ENCODE measurements around the gene MRPL3.
"Not testable (repeated sequence)": the region's sequence is repeated elsewhere in the genome, so short reads cannot be mapped to it uniquely, and the experiment has no call there.

Gene MRPL3

DNA sequence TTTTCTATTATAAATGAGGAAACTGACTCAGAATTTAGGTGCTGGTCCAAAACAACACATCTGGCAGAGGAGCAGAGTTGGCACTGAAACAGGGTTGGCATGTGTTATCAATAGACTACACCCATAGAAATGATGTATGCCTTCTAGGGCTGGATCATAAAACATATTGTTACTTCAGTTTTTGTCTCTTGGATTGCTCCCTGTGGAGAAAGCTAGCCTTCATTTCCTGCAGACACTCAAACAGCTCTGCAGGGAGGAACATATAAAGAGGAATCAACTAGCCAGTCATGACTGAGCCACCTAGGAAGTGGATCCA is 507 bp upstream of the MRPL3 start:
- no peaks in the 10 kb centered on the region for H3K9me3 ChIP-seq (ENCODE audit: control insufficient read depth in 2 of 2, low read length in 2 of 2)
- H3K4me3 ChIP-seq (ENCODE audit: low read length in 2 of 2) = peak overlapping the region; percentile 85 to 88
- H3K27me3 ChIP-seq (ENCODE audit: control insufficient read depth in 2 of 2, insufficient read depth in 2 of 2, low read length in 2 of 2) = no peaks in the 10 kb centered on the region
- H3K36me3 ChIP-seq (ENCODE audit: control insufficient read depth in 2 of 2, insufficient read depth in 2 of 2, low read length in 2 of 2) = peaks cover 13 to 16% of the 10 kb centered on the region in 2 donors
- H3K4me1 ChIP-seq (ENCODE audit: control insufficient read depth in 2 of 2, insufficient read depth in 2 of 2, low read length in 2 of 2) = peaks cover 0 to 12% of the 10 kb centered on the region in 2 donors
- H3K27ac ChIP-seq (ENCODE audit: low read depth in 2 of 2, low read length in 2 of 2) = peak overlapping the region in 1 of 2 donors; percentile 25
- H3K9ac ChIP-seq (ENCODE audit: low read depth in 1 of 2, low read length in 2 of 2) = peak overlapping the region in 1 of 2 donors; percentile 60

DNA sequence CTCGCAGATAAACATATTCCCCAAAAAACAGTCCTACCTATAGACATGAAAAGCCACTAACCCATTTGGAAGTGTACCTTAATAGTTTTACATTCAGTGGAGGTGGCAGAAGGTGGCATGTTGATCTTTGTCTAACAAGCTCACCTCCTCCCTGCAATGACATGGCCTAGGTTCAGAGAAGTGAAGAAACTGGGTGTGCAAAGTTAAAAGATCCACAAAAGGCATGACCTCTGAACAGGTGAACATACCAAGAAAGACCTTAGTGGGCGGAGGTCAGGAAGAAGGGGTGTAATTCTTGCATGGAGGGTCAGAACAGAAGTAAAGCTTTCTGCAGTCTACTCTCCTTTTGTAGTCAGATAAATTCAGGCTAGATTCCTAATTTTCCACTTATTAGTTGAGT is 822 bp downstream of the MRPL3 start:
- H3K4me1 ChIP-seq (ENCODE audit: control insufficient read depth in 2 of 2, insufficient read depth in 2 of 2, low read length in 2 of 2) = peaks cover 0 to 12% of the 10 kb centered on the region in 2 donors
- H3K9ac ChIP-seq (ENCODE audit: low read depth in 1 of 2, low read length in 2 of 2) = peak overlapping the region; percentile 68 to 85
- H3K9me3 ChIP-seq (ENCODE audit: control insufficient read depth in 2 of 2, low read length in 2 of 2) = no peaks in the 10 kb centered on the region
- H3K4me3 ChIP-seq (ENCODE audit: low read length in 2 of 2) = peak overlapping the region; percentile 85 to 88
- H3K27me3 ChIP-seq (ENCODE audit: control insufficient read depth in 2 of 2, insufficient read depth in 2 of 2, low read length in 2 of 2) = no peaks in the 10 kb centered on the region
- H3K27ac ChIP-seq (ENCODE audit: low read depth in 2 of 2, low read length in 2 of 2) = no peak overlapping the region
- H3K36me3 ChIP-seq (ENCODE audit: control insufficient read depth in 2 of 2, insufficient read depth in 2 of 2, low read length in 2 of 2) = peaks cover 22 to 28% of the 10 kb centered on the region in 2 donors

GRCh38 chr3:131494706-131495105 is 8.1 kb downstream of the MRPL3 start:
- Histone ChIP-seq H3K4me1 (ENCODE audit: control insufficient read depth in 2 of 2, insufficient read depth in 2 of 2, low read length in 2 of 2) (no peaks in the 10 kb centered on the region), H3K9me3 (ENCODE audit: control insufficient read depth in 2 of 2, low read length in 2 of 2) (no peaks in the 10 kb centered on the region), H3K27ac (ENCODE audit: low read depth in 2 of 2, low read length in 2 of 2) (no peak overlapping the region), H3K36me3 (ENCODE audit: control insufficient read depth in 2 of 2, insufficient read depth in 2 of 2, low read length in 2 of 2) (peaks cover 52 to 72% of the 10 kb centered on the region in 2 donors), H3K27me3 (ENCODE audit: control insufficient read depth in 2 of 2, insufficient read depth in 2 of 2, low read length in 2 of 2) (no peaks in the 10 kb centered on the region), H3K4me3 (ENCODE audit: low read length in 2 of 2) (no peak overlapping the region), H3K9ac (ENCODE audit: low read depth in 1 of 2, low read length in 2 of 2) (no peak overlapping the region)

GRCh38 chr3:131491775-131492174 is 11.0 kb downstream of the MRPL3 start:
- Histone ChIP-seq H3K36me3 (ENCODE audit: control insufficient read depth in 2 of 2, insufficient read depth in 2 of 2, low read length in 2 of 2) (peaks cover 40 to 57% of the 10 kb centered on the region in 2 donors), H3K4me3 (ENCODE audit: low read length in 2 of 2) (no peak overlapping the region), H3K4me1 (ENCODE audit: control insufficient read depth in 2 of 2, insufficient read depth in 2 of 2, low read length in 2 of 2) (no peaks in the 10 kb centered on the region), H3K27ac (ENCODE audit: low read depth in 2 of 2, low read length in 2 of 2) (no peak overlapping the region), H3K9me3 (ENCODE audit: control insufficient read depth in 2 of 2, low read length in 2 of 2) (no peaks in the 10 kb centered on the region), H3K27me3 (ENCODE audit: control insufficient read depth in 2 of 2, insufficient read depth in 2 of 2, low read length in 2 of 2) (no peaks in the 10 kb centered on the region), H3K9ac (ENCODE audit: low read depth in 1 of 2, low read length in 2 of 2) (no peak overlapping the region)

DNA sequence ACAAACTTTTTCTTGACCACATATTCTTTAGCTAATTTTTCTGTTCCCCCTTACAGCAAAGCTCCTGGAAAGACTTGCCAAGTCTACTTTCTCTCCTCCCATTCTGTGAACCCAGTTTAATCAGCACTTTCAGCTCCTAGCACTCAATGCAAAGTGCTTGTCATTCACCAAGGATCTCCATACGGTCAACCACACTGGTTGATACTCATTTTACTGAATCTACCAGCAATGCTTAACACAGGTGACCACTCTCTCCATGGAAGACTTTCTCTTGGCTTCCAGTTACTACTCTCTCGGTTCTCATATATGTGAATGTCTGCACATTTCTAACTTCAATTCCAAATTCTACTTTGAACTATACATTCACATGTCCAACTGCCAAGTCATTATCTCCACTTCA is 11.7 kb downstream of the MRPL3 start:
- no peak overlapping the region for H3K9ac ChIP-seq (ENCODE audit: low read depth in 1 of 2, low read length in 2 of 2)
- peaks cover 34 to 51% of the 10 kb centered on the region in 2 donors for H3K36me3 ChIP-seq (ENCODE audit: control insufficient read depth in 2 of 2, insufficient read depth in 2 of 2, low read length in 2 of 2)
- H3K9me3 ChIP-seq (ENCODE audit: control insufficient read depth in 2 of 2, low read length in 2 of 2) = no peaks in the 10 kb centered on the region
- no peaks in the 10 kb centered on the region for H3K4me1 ChIP-seq (ENCODE audit: control insufficient read depth in 2 of 2, insufficient read depth in 2 of 2, low read length in 2 of 2)
- no peaks in the 10 kb centered on the region for H3K27me3 ChIP-seq (ENCODE audit: control insufficient read depth in 2 of 2, insufficient read depth in 2 of 2, low read length in 2 of 2)
- no peak overlapping the region for H3K4me3 ChIP-seq (ENCODE audit: low read length in 2 of 2)
- H3K27ac ChIP-seq (ENCODE audit: low read depth in 2 of 2, low read length in 2 of 2) = no peak overlapping the region

DNA sequence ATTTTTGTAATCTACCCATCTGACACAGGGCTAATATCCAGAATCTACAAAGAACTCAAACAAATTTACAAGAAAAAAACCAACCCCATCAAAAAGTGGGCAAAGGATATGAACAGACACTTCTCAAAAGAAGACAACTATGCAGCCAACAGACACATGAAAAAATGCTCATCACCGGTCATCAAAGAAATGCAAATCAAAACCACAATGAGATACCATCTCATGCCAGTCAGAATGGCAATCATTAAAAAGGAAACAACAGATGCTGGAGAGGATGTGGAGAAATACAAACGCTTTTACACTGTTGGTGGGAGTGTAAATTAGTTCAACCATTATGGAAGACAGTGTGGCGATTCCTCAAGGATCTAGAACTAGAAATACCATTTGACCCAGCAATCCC is 16.2 kb downstream of the MRPL3 start:
- not testable (repeated sequence) for H3K9ac ChIP-seq (ENCODE audit: low read depth in 1 of 2, low read length in 2 of 2); H3K27ac ChIP-seq (ENCODE audit: low read depth in 2 of 2, low read length in 2 of 2); H3K27me3 ChIP-seq (ENCODE audit: control insufficient read depth in 2 of 2, insufficient read depth in 2 of 2, low read length in 2 of 2); H3K4me1 ChIP-seq (ENCODE audit: control insufficient read depth in 2 of 2, insufficient read depth in 2 of 2, low read length in 2 of 2); H3K4me3 ChIP-seq (ENCODE audit: low read length in 2 of 2); H3K9me3 ChIP-seq (ENCODE audit: control insufficient read depth in 2 of 2, low read length in 2 of 2)
- peaks cover 13 to 39% of the 10 kb centered on the region in 2 donors for H3K36me3 ChIP-seq (ENCODE audit: control insufficient read depth in 2 of 2, insufficient read depth in 2 of 2, low read length in 2 of 2)

DNA sequence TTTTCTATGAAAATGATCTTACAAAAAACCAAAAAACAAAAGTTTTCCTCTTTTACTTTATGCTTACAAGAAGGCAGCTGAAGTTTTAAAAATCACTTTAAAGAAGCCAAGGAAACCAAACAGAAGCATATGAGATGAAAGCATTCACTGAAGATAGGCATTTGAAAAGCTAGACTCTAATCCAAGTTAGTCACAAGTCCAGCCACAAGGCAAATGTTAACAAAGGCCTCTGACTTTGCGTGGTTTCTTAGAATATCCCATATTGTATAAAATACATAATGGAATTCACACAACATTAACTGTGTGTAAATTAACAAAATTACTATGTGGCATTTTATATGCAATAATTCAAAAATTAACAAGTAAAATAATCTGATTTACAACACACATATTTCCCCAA is 17.7 kb downstream of the MRPL3 start:
- Histone ChIP-seq H3K4me1 (ENCODE audit: control insufficient read depth in 2 of 2, insufficient read depth in 2 of 2, low read length in 2 of 2) (no peaks in the 10 kb centered on the region), H3K27me3 (ENCODE audit: control insufficient read depth in 2 of 2, insufficient read depth in 2 of 2, low read length in 2 of 2) (no peaks in the 10 kb centered on the region), H3K9me3 (ENCODE audit: control insufficient read depth in 2 of 2, low read length in 2 of 2) (no peaks in the 10 kb centered on the region), H3K9ac (ENCODE audit: low read depth in 1 of 2, low read length in 2 of 2) (no peak overlapping the region), H3K36me3 (ENCODE audit: control insufficient read depth in 2 of 2, insufficient read depth in 2 of 2, low read length in 2 of 2) (peaks cover 8 to 27% of the 10 kb centered on the region in 2 donors), H3K4me3 (ENCODE audit: low read length in 2 of 2) (no peak overlapping the region), H3K27ac (ENCODE audit: low read depth in 2 of 2, low read length in 2 of 2) (no peak overlapping the region)

- H3K27me3 ChIP-seq (ENCODE audit: control insufficient read depth in 2 of 2, insufficient read depth in 2 of 2, low read length in 2 of 2) = no peaks in the 10 kb centered on the region
- no peaks in the 10 kb centered on the region for H3K4me1 ChIP-seq (ENCODE audit: control insufficient read depth in 2 of 2, insufficient read depth in 2 of 2, low read length in 2 of 2)
- H3K4me3 ChIP-seq (ENCODE audit: low read length in 2 of 2) = no peak overlapping the region
- H3K9me3 ChIP-seq (ENCODE audit: control insufficient read depth in 2 of 2, low read length in 2 of 2) = no peaks in the 10 kb centered on the region
- peaks cover 8 to 25% of the 10 kb centered on the region in 2 donors for H3K36me3 ChIP-seq (ENCODE audit: control insufficient read depth in 2 of 2, insufficient read depth in 2 of 2, low read length in 2 of 2)
- H3K27ac ChIP-seq (ENCODE audit: low read depth in 2 of 2, low read length in 2 of 2) = no peak overlapping the region
- no peak overlapping the region for H3K9ac ChIP-seq (ENCODE audit: low read depth in 1 of 2, low read length in 2 of 2)
These were observed 18.2 kb downstream of the MRPL3 start for GRCh38 chr3:131484496-131485111.

- no peaks in the 10 kb centered on the region for H3K4me1 ChIP-seq (ENCODE audit: control insufficient read depth in 2 of 2, insufficient read depth in 2 of 2, low read length in 2 of 2)
- no peaks in the 10 kb centered on the region for H3K27me3 ChIP-seq (ENCODE audit: control insufficient read depth in 2 of 2, insufficient read depth in 2 of 2, low read length in 2 of 2)
- H3K36me3 ChIP-seq (ENCODE audit: control insufficient read depth in 2 of 2, insufficient read depth in 2 of 2, low read length in 2 of 2) = peaks cover 0 to 14% of the 10 kb centered on the region in 2 donors
- H3K9ac ChIP-seq (ENCODE audit: low read depth in 1 of 2, low read length in 2 of 2) = no peak overlapping the region
- no peak overlapping the region for H3K4me3 ChIP-seq (ENCODE audit: low read length in 2 of 2)
- no peaks in the 10 kb centered on the region for H3K9me3 ChIP-seq (ENCODE audit: control insufficient read depth in 2 of 2, low read length in 2 of 2)
- no peak overlapping the region for H3K27ac ChIP-seq (ENCODE audit: low read depth in 2 of 2, low read length in 2 of 2)
These were observed 22.7 kb downstream of the MRPL3 start for GRCh38 chr3:131480116-131480515.

DNA sequence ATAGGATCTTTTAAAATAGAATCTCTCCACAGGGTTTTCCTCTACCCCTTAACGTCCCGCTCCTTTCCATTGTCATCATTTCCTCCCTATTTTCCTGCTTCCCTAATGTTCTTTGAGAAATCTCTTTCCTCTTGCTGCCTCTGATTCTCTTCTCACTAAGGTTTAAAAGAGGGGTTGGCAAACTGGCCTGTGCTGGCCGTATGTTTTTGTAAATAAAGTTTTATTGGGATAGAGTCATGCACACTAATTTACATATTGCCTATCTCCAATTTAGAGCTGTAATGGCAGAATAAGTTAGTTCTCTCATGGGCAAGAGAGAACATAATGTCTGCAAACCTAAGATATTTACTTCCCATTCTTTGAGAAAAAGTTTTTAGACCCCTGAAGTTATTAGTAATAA is 25.0 kb downstream of the MRPL3 start:
- Histone ChIP-seq H3K9ac (ENCODE audit: low read depth in 1 of 2, low read length in 2 of 2) (no peak overlapping the region), H3K36me3 (ENCODE audit: control insufficient read depth in 2 of 2, insufficient read depth in 2 of 2, low read length in 2 of 2) (peaks cover 0 to 7% of the 10 kb centered on the region in 2 donors), H3K27ac (ENCODE audit: low read depth in 2 of 2, low read length in 2 of 2) (no peak overlapping the region), H3K27me3 (ENCODE audit: control insufficient read depth in 2 of 2, insufficient read depth in 2 of 2, low read length in 2 of 2) (no peaks in the 10 kb centered on the region), H3K9me3 (ENCODE audit: control insufficient read depth in 2 of 2, low read length in 2 of 2) (no peaks in the 10 kb centered on the region), H3K4me1 (ENCODE audit: control insufficient read depth in 2 of 2, insufficient read depth in 2 of 2, low read length in 2 of 2) (no peaks in the 10 kb centered on the region), H3K4me3 (ENCODE audit: low read length in 2 of 2) (no peak overlapping the region)

- no peak overlapping the region for H3K4me3 ChIP-seq (ENCODE audit: low read length in 2 of 2)
- no peaks in the 10 kb centered on the region for H3K9me3 ChIP-seq (ENCODE audit: control insufficient read depth in 2 of 2, low read length in 2 of 2)
- H3K9ac ChIP-seq (ENCODE audit: low read depth in 1 of 2, low read length in 2 of 2) = no peak overlapping the region
- H3K36me3 ChIP-seq (ENCODE audit: control insufficient read depth in 2 of 2, insufficient read depth in 2 of 2, low read length in 2 of 2) = peaks cover 12 to 18% of the 10 kb centered on the region in 2 donors
- H3K27ac ChIP-seq (ENCODE audit: low read depth in 2 of 2, low read length in 2 of 2) = no peak overlapping the region
- H3K4me1 ChIP-seq (ENCODE audit: control insufficient read depth in 2 of 2, insufficient read depth in 2 of 2, low read length in 2 of 2) = no peaks in the 10 kb centered on the region
- no peaks in the 10 kb centered on the region for H3K27me3 ChIP-seq (ENCODE audit: control insufficient read depth in 2 of 2, insufficient read depth in 2 of 2, low read length in 2 of 2)
These were observed 28.7 kb downstream of the MRPL3 start for GRCh38 chr3:131474115-131474514.

All from mucosa of rectum (tissue), 2 donors.